Activated naive CD4-positive, alpha-beta T cell treated with anti-CD3 and anti-CD28 coated beads for 36 hours (primary cell): Measurements from ENCODE around the gene TEX19. TPM values are rescaled to one million over a fixed set of nuclear protein-coding genes. Genes with fewer than 3 reads are reported as not detected.
A peak's percentile ranks its signal among the peaks of the same experiment; 100 is the strongest.

ENCODE experiments used
- CTCF ChIA-PET: fragments of 350-600 bp; sonication (Branson Sonifier 250); formaldehyde crosslinking; loops from one replicate; lab custom pipeline; 2021; ENCODE audit warnings: antibody characterized with exemption; lab: Charles Lee
- DNase-seq: peaks from one replicate; pipeline ENCODE4 v3.0.0-alpha.2; 2020
- H3K27ac Mint-ChIP-seq: one replicate; pipeline ENCODE4 v1.8.0; 2021; ENCODE audit warnings: mild to moderate bottlenecking, mixed read lengths
- H3K27me3 Mint-ChIP-seq: one replicate; pipeline ENCODE4 v1.8.0; 2021; ENCODE audit warnings: low read depth, mixed read lengths
- H3K36me3 Mint-ChIP-seq: one replicate; pipeline ENCODE4 v1.8.0; 2021; ENCODE audit warnings: low read depth, mixed read lengths
- H3K4me1 Mint-ChIP-seq: one replicate; pipeline ENCODE4 v1.8.0; 2021; ENCODE audit warnings: low read depth, mixed read lengths
- H3K4me3 Mint-ChIP-seq: one replicate; pipeline ENCODE4 v1.8.0; 2021; ENCODE audit warnings: mild to moderate bottlenecking, moderate library complexity, mixed read lengths
- H3K9me3 Mint-ChIP-seq: one replicate; pipeline ENCODE4 v1.8.0; 2021; ENCODE audit warnings: mixed read lengths
- intact Hi-C: fragments of 100-400 bp; cut with micrococcal nuclease; formaldehyde crosslinking; loops from one replicate; pipeline ENCODE4 v1.15.1; 2023
- total RNA-seq, 2 experiments: library from RNA; stranded (reverse); gene quantifications; one replicate each; pipeline ENCODE4 v1.2.3, GENCODE V29; 2021

Gene TEX19
- total RNA-seq, 2 experiments from 2014 or later: 0.21 TPM; not detected in 1

DNA sequence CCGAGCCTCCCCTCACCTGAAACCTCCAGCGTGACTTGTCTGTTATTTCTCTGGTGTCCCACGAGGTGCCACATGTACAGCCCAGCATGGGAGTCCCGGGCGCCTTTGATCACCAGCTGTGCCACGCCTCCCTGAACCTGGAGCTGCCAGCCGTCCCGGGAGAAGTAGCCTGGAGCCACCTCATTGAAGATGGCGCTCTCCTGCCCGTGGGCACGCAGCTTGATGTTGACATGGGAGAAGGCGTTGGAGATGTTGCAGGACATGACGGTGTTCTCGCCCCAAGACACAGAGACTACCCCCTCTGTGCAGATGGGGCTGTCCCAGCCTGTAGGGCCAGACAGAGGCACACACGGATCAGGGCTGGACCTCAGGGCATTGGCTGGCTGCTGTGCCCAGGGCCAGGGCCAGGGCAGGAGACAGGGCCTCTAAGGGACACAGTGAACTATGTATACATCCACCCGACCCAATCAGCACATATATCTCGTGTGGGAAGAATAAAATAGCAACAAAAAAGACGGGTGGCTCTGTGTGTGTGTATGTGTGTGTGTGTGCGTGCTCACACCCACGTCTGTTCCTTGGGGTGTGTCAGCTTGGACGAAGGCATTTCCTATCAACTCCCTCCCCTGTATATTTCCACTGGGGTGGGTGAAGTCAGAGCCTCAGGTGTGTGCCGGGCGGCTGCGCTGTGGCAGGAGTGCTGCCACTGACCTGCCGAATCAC is 34.3 kb upstream of the TEX19 start:
- peaks cover 42% of the 10 kb centered on the region for H3K4me1 Mint-ChIP-seq
- H3K9me3 Mint-ChIP-seq: no peaks in the 10 kb centered on the region
- peaks cover 10% of the 10 kb centered on the region for H3K36me3 Mint-ChIP-seq
- no peaks in the 10 kb centered on the region for H3K27me3 Mint-ChIP-seq
- H3K27ac Mint-ChIP-seq: no peak overlapping the region
- peak overlapping the region; percentile 38 for H3K4me3 Mint-ChIP-seq
- intact Hi-C loops: no loop called here
- CTCF ChIA-PET: no interaction called here
- DNase-seq: no peak

DNA sequence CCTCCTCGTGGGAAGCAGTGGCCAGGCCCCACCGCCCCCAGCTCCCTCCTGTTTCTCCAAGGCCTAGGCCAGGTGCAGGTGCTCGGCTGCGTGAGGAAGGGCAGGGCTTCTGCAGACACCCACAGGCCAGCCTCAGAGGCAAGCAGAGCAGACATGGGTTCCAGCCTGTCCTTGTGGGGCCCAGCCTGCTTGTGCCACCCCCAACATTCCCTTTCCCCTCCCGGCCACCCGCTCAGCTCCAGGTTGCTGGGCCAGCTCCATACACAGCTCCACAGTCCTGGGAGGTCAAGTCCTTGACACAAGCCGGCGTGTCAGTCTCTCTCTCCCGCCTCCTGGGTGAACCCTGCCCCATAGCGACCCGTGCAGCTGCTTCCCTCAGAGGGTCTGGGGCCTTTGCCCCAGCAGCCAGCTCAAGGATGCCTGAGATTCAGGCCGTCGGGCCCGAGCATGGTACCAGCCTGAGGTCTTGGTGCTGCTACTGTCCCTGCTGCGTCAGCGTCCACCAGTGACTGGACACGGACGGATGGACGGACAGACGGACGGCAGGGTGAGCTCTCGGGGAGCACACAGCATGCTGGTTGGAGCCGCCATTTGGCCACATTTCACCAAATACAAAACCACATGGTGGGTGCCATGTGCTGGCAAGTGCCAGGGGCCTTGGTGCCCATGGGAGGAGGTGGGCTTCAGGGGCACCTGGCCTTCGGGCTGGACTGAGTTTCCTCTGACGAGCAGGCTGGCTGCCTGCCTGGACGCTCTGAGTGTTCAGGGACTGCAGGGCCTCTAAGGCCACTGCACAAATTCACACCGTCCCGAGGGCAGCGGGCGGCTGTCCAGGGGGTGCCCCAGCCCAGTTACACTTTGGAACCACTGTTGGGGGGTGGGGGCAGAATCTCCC is 33.5 kb upstream of the TEX19 start:
- Mint-ChIP-seq H3K27ac (no peak overlapping the region), H3K9me3 (no peaks in the 10 kb centered on the region), H3K4me3 (no peak overlapping the region), H3K36me3 (peaks cover 10% of the 10 kb centered on the region), H3K4me1 (peaks cover 36% of the 10 kb centered on the region), H3K27me3 (no peaks in the 10 kb centered on the region)
- CTCF ChIA-PET: no interaction called here
- no peak for DNase-seq
- intact Hi-C loops: no loop called here

DNA sequence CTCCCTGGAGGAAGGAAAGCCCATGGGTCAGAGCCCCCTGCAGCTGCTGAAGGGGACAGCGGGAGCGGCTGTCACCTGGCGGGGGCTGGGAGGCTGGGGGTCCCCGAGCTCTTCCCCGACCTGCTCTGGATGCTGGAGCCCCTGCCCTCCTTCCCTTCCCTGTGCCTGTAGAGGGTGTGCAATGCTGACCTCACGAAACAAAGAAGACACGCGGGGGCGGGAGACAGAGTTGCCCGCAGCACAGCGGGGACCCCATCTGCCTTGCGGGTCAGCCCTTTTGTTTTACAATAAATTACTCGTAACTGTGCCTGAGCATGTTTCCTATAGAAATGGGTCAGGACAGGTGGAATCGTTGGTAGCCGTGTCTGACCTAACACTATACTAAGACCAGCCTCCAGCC is 31.8 kb upstream of the TEX19 start:
- Mint-ChIP-seq H3K27me3 (no peaks in the 10 kb centered on the region), H3K27ac (no peak overlapping the region), H3K36me3 (peaks cover 7% of the 10 kb centered on the region), H3K4me1 (peaks cover 27% of the 10 kb centered on the region), H3K9me3 (no peaks in the 10 kb centered on the region), H3K4me3 (no peak overlapping the region)
- no peak for DNase-seq
- CTCF ChIA-PET: interaction anchor here (0.7 kb wide), 1 partner anchor 224 kb away, joined by 3 read pairs; no protein-coding TSS in a partner anchor
- intact Hi-C loops: no loop called here

DNA sequence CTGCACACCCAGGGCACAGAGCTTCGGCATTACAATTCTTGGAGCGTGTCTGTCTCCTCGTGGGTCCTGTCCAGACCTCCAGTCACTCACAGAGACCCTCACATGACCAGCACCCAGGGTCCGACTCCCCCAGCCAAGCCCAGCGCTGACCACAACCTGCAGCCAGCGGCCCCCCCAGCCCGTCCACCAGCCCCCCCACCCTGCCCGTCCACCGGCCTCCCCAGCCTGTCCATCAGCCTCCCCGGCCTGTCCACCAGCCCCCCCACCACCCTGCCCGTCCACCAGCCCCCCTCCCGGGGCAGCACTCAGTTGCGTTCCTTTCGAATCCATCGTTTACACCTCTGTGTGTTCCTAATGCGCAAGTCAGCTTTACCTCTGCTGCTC is 31.3 kb upstream of the TEX19 start:
- peaks cover 26% of the 10 kb centered on the region for H3K4me1 Mint-ChIP-seq
- CTCF ChIA-PET: interaction anchor here (0.7 kb wide), 1 partner anchor 224 kb away, joined by 3 read pairs; no protein-coding TSS in a partner anchor

DNA sequence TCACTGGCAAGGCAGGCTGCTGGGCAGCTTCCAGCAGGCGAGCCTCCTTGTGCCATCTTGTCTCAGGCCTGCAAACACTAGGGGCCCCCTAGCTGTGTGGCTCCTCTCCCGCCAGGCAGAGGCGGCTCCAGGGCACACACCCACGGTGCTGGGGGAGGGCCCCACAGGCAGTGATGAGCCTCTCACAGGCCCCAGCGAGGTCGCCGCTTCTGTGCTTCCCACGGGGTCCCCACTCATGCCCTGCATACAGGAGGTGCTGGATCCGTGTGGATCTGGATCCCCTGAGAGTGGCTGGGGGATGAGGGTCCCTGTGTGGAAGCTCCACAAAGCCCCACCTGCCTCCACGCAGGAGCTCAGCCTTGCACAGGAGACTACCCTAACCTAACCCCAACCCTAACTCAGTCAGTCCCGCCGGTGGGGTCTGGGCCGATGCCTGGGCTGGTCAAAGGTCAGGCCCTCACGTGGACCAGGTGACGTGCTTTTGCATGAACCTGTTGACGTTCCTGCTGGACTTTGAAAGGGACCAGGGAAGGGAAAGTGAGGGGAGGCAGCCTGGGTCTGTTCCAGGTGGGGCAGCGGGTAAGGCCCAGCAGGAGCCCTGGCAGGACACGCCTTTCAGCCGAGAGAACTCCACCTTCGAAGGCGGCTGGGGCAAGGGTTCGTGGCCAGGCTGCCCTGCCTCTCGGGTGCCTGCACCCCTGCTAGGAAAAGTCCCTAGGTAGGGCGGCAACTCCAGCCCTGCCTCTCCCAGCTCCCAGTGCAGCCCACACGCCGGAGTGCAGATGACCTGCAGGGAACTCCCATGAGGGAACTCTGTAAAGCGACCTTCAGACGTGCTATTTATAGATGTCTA is 30.7 kb upstream of the TEX19 start:
- no peak for DNase-seq
- Mint-ChIP-seq H3K27me3 (no peaks in the 10 kb centered on the region), H3K27ac (no peak overlapping the region), H3K4me3 (no peak overlapping the region), H3K9me3 (no peaks in the 10 kb centered on the region), H3K36me3 (peaks cover 6% of the 10 kb centered on the region), H3K4me1 (peaks cover 24% of the 10 kb centered on the region)
- intact Hi-C loops: no loop called here
- CTCF ChIA-PET: interaction anchor here (0.7 kb wide), 1 partner anchor 223 kb away, joined by 3 read pairs; no protein-coding TSS in a partner anchor

More for the DNA sequence above, 31.3 kb upstream of the TEX19 start:
- Mint-ChIP-seq H3K9me3 (no peaks in the 10 kb centered on the region), H3K4me3 (no peak overlapping the region), H3K27ac (no peak overlapping the region), H3K36me3 (peaks cover 6% of the 10 kb centered on the region), H3K27me3 (no peaks in the 10 kb centered on the region)
- DNase-seq: no peak
- intact Hi-C loops: no loop called here

DNA sequence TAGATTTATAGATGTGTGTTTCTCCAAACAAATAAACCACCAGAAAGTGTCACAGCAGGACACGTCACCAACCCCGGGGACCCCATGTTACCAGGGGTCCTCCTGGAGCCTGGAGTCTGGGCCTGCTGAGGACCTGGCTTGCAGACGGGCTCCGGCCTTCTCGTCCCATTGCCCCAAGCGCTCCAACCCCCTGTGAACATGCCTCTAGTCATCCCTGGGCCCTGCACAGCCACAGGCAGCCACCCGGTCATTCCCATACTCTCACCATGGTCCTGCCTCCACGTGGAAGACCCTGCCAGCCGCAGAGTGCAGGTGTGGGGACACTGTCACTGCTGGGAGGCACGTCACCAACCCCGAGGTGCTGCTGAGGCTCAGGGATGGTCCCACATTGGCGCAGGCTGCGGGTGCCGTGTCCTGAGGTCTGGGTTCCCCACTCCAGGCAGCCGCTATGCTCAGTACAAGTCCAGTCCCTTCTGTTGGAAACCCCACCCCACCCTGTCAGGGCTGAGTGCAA is 30.0 kb upstream of the TEX19 start:
- H3K27ac Mint-ChIP-seq: no peak overlapping the region
- peaks cover 20% of the 10 kb centered on the region for H3K4me1 Mint-ChIP-seq
- H3K27me3 Mint-ChIP-seq: no peaks in the 10 kb centered on the region
- H3K9me3 Mint-ChIP-seq: no peaks in the 10 kb centered on the region
- DNase-seq: no peak
- H3K4me3 Mint-ChIP-seq: no peak overlapping the region
- intact Hi-C loops: no loop called here
- H3K36me3 Mint-ChIP-seq: peaks cover 3% of the 10 kb centered on the region
- CTCF ChIA-PET: no interaction called here

DNA sequence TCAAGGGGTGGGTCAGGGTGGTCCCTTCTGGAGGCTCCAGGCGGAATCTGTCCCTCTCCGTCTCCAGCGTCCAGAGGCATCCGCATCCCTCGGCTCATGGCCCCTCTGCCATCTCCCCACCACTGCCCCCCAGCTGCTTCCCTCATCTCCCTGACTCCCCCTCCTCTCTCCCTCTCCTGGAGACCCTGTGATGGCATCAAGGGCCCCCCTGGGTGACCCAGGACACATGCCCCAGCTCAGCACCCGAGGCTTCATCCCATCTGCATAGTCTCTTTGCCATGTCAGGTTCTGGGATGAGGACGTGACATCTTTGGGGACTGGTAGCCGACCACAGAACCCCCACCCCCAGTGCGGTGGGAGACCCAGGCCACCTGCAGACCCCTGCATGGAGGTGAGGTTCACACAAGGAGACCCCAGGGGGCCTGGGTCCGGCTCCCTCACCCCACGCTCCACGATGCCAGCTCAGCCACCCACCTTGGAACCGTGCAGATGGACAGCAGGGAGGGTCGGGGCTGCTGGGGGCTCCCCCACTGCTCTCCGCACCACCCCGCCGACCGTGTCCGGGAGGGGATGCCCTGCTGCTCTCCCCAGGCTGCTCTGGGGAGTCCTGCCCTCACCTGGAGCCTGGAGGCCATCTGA is 29.2 kb upstream of the TEX19 start:
- H3K4me1 Mint-ChIP-seq: peaks cover 20% of the 10 kb centered on the region
- peaks cover 2% of the 10 kb centered on the region for H3K36me3 Mint-ChIP-seq
- H3K27me3 Mint-ChIP-seq: no peaks in the 10 kb centered on the region
- intact Hi-C loops: no loop called here
- DNase-seq: no peak
- H3K9me3 Mint-ChIP-seq: no peaks in the 10 kb centered on the region
- CTCF ChIA-PET: no interaction called here
- no peak overlapping the region for H3K4me3 Mint-ChIP-seq
- H3K27ac Mint-ChIP-seq: no peak overlapping the region

DNA sequence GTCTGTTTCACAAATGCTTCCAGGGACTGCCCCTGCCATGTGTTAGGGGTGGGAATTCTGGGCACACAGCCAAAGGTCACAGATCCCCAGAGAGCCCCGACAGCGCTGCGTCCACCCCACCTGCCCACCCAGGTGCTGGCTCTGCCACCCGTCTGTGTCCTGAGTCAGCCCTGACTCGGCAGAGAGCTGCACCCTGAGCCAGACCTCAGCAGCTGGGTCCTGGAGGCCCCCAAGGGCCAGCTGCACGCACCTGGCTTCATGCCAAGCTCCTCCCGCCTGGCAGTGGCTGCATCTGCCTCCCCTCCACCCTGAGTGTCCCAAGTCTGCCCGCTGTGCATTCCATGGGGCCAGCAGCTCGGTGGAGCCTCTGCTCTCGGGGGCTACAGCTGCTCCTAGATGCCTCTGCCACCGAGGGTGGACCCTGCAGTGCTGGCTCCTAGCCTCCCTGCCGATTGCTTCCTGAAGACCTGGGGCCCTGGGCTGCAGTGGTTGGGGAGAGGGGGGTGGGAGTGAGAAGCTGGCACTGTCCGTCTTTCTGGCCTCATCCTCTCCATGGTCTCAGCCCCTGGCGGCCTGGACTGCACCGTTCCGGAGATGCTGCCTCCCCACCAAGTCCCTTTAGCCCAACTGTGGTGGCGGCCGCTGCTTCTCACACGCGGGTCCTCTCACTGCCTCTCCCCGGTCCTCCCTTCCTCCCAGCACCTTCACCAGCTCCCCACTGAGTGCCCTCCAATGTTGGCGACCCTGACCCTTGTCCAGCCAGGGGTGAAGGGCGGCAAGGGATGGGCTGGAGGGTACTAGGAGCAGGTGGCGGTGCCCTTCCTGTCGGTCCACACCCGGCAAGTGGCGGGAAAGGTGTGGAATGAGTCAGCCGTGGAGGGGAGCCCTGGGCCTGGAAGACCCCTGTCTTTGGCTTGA is 28.5 kb upstream of the TEX19 start:
- Mint-ChIP-seq H3K27ac (no peak overlapping the region), H3K4me1 (peaks cover 23% of the 10 kb centered on the region), H3K4me3 (no peak overlapping the region), H3K27me3 (no peaks in the 10 kb centered on the region), H3K9me3 (no peaks in the 10 kb centered on the region), H3K36me3 (no peaks in the 10 kb centered on the region)
- CTCF ChIA-PET: interaction anchor here (0.7 kb wide), 1 partner anchor 13 kb away, joined by 3 read pairs; no protein-coding TSS in a partner anchor
- intact Hi-C loops: no loop called here
- DNase-seq: no peak

DNA sequence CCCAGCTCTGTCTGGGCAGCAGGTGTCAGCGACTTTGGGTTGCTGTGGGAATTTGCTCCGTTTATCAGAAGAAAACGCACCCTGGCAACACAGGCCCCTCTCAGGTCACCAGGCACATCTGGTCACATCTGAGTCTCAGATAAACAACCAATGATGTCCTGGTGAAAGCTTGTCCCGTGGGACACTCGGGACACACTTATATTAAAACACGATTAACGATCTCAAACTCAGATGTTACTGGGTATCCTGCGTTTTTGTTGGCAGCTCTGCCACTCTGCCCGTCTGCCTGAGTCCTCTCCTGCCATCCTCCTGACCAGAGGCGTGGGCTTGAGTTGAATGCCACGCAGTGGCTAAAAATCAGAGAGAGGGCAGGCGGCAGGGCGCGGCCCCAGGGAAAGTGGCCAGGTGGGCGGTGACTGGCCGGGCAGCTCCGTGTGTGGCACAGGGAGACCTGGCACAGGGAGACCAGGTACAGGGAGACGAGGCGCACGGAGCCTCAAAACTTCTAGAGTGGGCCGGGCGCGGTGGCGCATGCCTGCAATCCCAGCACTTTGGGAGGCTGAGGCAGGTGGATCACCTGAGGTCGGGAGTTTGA is 27.6 kb upstream of the TEX19 start:
- no peak for DNase-seq
- Mint-ChIP-seq H3K27me3 (no peaks in the 10 kb centered on the region), H3K4me3 (no peak overlapping the region), H3K4me1 (peaks cover 27% of the 10 kb centered on the region), H3K9me3 (no peaks in the 10 kb centered on the region), H3K27ac (no peak overlapping the region), H3K36me3 (no peaks in the 10 kb centered on the region)
- CTCF ChIA-PET: no interaction called here
- intact Hi-C loops: no loop called here

DNA sequence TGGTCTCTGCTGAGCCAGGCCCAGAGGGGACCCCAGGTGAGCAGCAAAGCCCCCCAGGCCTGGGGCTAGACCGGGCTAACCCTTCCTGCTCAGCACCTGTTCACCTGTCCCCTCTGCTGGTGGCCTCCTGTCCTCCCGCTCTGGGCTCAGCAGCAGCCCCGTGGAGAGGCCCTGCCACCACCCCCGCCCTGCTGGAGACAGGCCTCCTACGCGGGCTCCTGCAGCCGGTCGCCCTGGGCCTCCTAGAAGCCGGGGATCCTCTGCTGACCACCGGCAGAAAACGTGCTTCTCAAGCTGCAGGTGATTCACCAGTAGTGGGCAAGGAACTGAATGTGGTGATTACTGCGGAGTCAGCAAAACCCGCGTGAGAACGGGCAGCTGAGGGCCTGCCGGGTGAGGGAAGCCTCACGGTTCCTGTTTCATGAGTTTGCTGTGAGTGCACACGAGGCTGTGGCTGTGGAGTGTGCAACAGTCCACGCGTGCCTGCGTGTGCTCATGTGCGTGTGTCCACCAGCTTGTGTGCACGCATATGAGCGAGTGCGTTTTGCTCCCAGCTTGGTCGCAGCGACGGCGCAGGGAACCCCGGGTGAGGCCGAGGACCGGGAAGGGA is 26.3 kb upstream of the TEX19 start:
- CTCF ChIA-PET: interaction anchor here (0.7 to 1.4 kb wide), 3 partner anchors 11 to 120 kb away, joined by 3 to 4 read pairs (median 3); partner anchors contain the start of gene CCDC57
- Mint-ChIP-seq H3K36me3 (no peaks in the 10 kb centered on the region), H3K9me3 (no peaks in the 10 kb centered on the region), H3K27me3 (no peaks in the 10 kb centered on the region), H3K4me3 (peak overlapping the region; percentile 75), H3K4me1 (peaks cover 27% of the 10 kb centered on the region), H3K27ac (no peak overlapping the region)
- DNase-seq: peak; percentile 39
- intact Hi-C loops: no loop called here
